GM18499 (cell line): ENCODE results near the gene PALMD.

Experiments used
- ATAC-seq: cut with Tn5 transposase; IDR thresholded peaks from one replicate; pipeline ENCODE4 v1.9.1; 2021; ENCODE audit warnings: moderate number of reproducible peaks; ENCODE audit not compliant: insufficient read depth, unreplicated experiment

PALMD gene

GRCh38 chr1:99645699-99646531 lies at the start of gene PALMD:
Gene PALMD (plus strand): TSS chr1:99646113. CDS start chr1:99646318, 205 bp downstream.
- no peak for ATAC-seq

GRCh38 chr1:99598738-99599411 lies 47.0 kb upstream of the PALMD start:
- ATAC-seq: no peak

GRCh38 chr1:99599678-99600175 lies 46.2 kb upstream of the PALMD start:
- ATAC-seq: no peak

GRCh38 chr1:99600782-99601181 lies 45.1 kb upstream of the PALMD start:
- no peak for ATAC-seq

- ATAC-seq: no peak
Measured at GRCh38 chr1:99601208-99601607, 44.7 kb upstream of the PALMD start.

GRCh38 chr1:99601709-99602403 lies 44.1 kb upstream of the PALMD start:
- ATAC-seq: no peak

GRCh38 chr1:99602404-99602969 lies 43.4 kb upstream of the PALMD start:
- no peak for ATAC-seq

- ATAC-seq: no peak
Measured at GRCh38 chr1:99603699-99604560, 42.0 kb upstream of the PALMD start.

- ATAC-seq: no peak
Measured at GRCh38 chr1:99606306-99606705, 39.6 kb upstream of the PALMD start.

GRCh38 chr1:99607590-99607989 lies 38.3 kb upstream of the PALMD start:
- no peak for ATAC-seq

GRCh38 chr1:99608058-99608457 lies 37.9 kb upstream of the PALMD start:
- no peak for ATAC-seq

- ATAC-seq: no peak
Measured at GRCh38 chr1:99613716-99614115, 32.2 kb upstream of the PALMD start.

GRCh38 chr1:99614728-99615127 lies 31.2 kb upstream of the PALMD start:
- no peak for ATAC-seq

- no peak for ATAC-seq
Measured at GRCh38 chr1:99619583-99619982, 26.3 kb upstream of the PALMD start.

GRCh38 chr1:99621340-99621901 lies 24.5 kb upstream of the PALMD start:
- ATAC-seq: no peak

GRCh38 chr1:99622702-99623347 lies 23.1 kb upstream of the PALMD start:
- no peak for ATAC-seq

GRCh38 chr1:99623554-99623953 lies 22.4 kb upstream of the PALMD start:
- no peak for ATAC-seq

- ATAC-seq: no peak
Measured at GRCh38 chr1:99627615-99628014, 18.3 kb upstream of the PALMD start.

GRCh38 chr1:99629164-99629563 lies 16.7 kb upstream of the PALMD start:
- no peak for ATAC-seq
